ENCODE results near the gene BBX.

GRCh38 chr3:107782054-107782453 is 259.3 kb downstream of the BBX start:
- TF ChIP-seq CTCF (IDR thresholded peaks at IDR 0.05) (no peak), FOXK1 (CRISPR knock-in tag; IDR thresholded peaks at IDR 0.05) (no peak), ZNF121 (CRISPR knock-in tag; IDR thresholded peaks at IDR 0.05) (no peak), ZBTB21 (CRISPR knock-in tag; IDR thresholded peaks at IDR 0.05; ENCODE audit: borderline replicate concordance) (no peak), MAX (CRISPR knock-in tag; IDR thresholded peaks at IDR 0.05) (no peak), USF2 (CRISPR knock-in tag; IDR thresholded peaks at IDR 0.05) (no peak), AFF4 (CRISPR knock-in tag; IDR thresholded peaks at IDR 0.05; ENCODE audit: borderline replicate concordance) (no peak)

Measured in WTC11 (cell line).